DMS153 treated with DMSO at 0.1 percent for 48 hours (cell line): ENCODE data around the gene FADS6.

ENCODE experiments used
- DNase-seq: peaks from one replicate; lab custom pipeline; 2025; ENCODE audit not compliant: unreplicated experiment; lab: John Stamatoyannopoulos, UW

Gene FADS6

DNA sequence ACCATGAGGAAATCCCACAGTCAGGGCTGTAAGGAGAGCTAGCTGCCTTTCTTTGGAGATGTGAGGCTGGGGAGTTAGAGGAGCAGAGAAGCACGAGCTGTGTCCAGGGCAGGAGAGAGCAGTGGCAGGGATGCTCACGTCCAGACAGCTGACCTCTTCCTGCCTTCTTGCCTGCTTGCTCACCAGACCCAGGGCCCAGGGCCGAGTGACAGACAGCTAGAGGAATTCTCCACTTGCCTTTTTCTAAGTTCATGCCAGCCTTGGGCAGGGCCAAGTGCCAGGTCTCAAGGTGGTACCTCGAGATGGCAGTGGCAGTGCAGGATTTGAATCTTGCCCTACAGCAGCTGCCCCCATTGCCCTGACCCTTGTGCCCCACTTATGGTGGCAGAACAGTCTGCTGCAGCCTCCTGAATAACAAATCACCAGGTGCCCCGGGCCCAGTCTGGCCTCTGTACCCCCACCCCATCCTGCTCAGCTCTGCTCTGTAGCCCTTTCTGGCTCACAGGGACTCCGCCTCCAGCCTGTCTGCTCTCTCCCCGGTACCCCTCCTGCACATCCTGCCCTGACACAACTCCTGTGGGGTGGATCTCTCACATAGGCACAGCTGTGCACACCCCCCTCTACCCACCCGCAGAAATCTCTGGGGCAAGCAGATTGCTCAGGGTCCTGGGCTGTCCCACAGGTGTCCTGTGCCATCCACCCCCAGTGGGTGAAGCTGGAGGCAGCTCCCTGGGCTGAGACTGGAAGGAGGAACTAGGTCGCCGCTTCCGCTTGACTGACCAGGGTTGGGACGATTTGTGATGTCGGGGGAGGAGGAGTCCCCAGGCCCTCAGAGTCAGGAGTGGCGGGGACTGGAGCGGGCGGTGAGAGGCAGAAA lies 59.7 kb downstream of the FADS6 start:
- DNase-seq: no peak

DNA sequence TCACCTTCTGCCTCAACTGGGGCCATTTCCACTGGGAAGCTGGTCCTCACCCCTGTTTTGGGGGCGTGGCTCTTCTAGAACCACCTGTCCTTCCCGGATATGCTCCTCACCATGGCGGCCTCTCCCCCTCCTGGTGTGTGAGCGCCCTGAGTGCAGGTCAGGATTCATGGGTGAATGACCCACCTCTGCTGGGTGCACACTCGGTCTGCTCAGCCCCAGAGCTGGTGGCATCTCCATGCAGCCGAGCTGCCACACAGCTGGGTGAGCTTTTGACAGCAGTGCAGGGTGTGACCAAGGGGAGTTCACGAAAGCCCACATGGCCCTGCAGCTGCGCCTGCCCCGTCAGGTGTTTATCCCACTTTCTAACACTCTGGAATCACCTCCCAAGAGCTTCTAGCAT lies 61.0 kb downstream of the FADS6 start:
- DNase-seq: no peak

DNA sequence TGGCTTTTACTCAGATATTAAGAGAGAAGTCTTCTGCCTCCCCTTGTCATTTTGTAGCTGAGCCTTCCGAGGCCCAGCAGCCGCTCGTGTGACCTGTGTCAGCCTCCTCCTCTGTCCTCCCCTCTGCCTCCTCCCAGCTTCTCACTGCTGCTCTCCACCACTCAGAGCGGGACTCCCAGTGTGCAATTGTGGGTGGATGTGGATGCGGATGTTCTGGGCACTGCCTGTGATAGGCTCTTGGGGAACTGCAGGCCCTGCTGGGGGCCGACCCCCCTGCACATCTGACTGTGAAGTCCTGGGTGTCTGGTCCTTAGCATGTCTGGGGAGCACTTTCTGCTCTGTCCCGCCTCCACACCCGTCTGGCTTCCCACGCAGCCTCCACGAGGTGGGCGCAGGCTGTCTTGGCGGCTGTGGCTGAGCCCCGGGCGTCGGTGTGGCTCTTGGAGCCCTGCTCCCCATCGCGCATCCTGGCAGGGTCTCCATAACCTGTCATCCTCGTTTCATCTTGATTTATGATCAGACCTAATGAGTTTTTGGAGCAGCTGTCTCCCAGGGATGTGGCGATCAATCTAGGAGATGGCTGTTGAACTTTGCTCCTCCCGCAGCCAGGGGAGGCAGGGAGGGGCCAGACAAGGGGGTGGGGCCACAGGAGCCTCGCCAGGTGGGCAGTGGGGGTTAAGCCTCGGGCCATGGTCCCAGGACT lies 61.8 kb downstream of the FADS6 start:
- no peak for DNase-seq

- DNase-seq: no peak
Measured at GRCh38 chr17:74830861-74831260, 62.6 kb downstream of the FADS6 start.

GRCh38 chr17:74827800-74828199 lies 65.6 kb downstream of the FADS6 start:
- no peak for DNase-seq
